OCI-LY7 (cell line): ENCODE measurements around the gene NCK2. TPM values are rescaled to one million over a fixed set of nuclear protein-coding genes. Genes with fewer than 3 reads are reported as not detected.

Experiments
- BruUV-seq: library from RNA; stranded (reverse); fragments of 400-500 nt; replicated peaks from 2 replicates; lab custom pipeline; 2021; lab: Mats Ljungman, UMichigan
- CTCF ChIA-PET: fragments of 300-600 bp; sonication (Branson Sonifier 250); formaldehyde crosslinking; loops from one replicate; lab custom pipeline; 2022; ENCODE audit warnings: antibody characterized with exemption; ENCODE audit not compliant: unreplicated experiment; lab: Charles Lee
- POLR2A ChIA-PET: fragments of 300-600 bp; sonication (Branson Sonifier 250); formaldehyde crosslinking; loops from one replicate; lab custom pipeline; 2022; ENCODE audit warnings: antibody characterized with exemption; lab: Charles Lee
- DNase-seq: peaks from one replicate; pipeline ENCODE4 v3.0.0-alpha.2; 2015; ENCODE audit warnings: low spot score
- H2AFZ ChIP-seq: fragments of 200-600 bp; sonication (generic), shearing (Covaris generic); 2 replicates; pipeline ENCODE4 v1.6.1; 2014; ENCODE audit warnings: mild to moderate bottlenecking, antibody characterized with exemption, low read length, moderate library complexity
- H3K27ac ChIP-seq: fragments of 200-600 bp; sonication (generic); 2 replicates; pipeline ENCODE4 v1.5.1; 2014; ENCODE audit warnings: mixed run types, low read depth, mild to moderate bottlenecking, moderate library complexity, low read length, inconsistent platforms; ENCODE audit not compliant: poor library complexity, severe bottlenecking
- H3K36me3 ChIP-seq: fragments of 200-600 bp; sonication (generic); 2 replicates; pipeline ENCODE4 v1.6.1; 2014; ENCODE audit warnings: mild to moderate bottlenecking, antibody characterized with exemption, low read length, moderate library complexity, mixed read lengths; ENCODE audit not compliant: insufficient read depth
- H3K4me1 ChIP-seq: fragments of 200-600 bp; sonication (generic); 2 replicates; pipeline ENCODE4 v1.5.1; 2014; ENCODE audit warnings: mild to moderate bottlenecking, low read length; ENCODE audit not compliant: insufficient read depth, poor library complexity, severe bottlenecking
- H3K4me2 ChIP-seq: fragments of 200-600 bp; sonication (generic); 2 replicates; pipeline ENCODE4 v1.6.1; 2014; ENCODE audit warnings: mild to moderate bottlenecking, low read length
- H3K4me3 ChIP-seq: fragments of 200-600 bp; sonication (generic); 2 replicates; pipeline ENCODE4 v1.5.1; 2014; ENCODE audit warnings: mild to moderate bottlenecking, low read depth, low read length; ENCODE audit not compliant: poor library complexity, severe bottlenecking
- H3K79me2 ChIP-seq: fragments of 200-600 bp; sonication (generic); 2 replicates; pipeline ENCODE4 v1.6.1; 2016; ENCODE audit warnings: low read depth, mild to moderate bottlenecking, low read length, moderate library complexity, mixed read lengths; ENCODE audit not compliant: insufficient read depth
- H3K9me2 ChIP-seq: fragments of 200-600 bp; sonication (generic); 2 replicates; pipeline ENCODE4 v1.6.1; 2016; ENCODE audit warnings: mild to moderate bottlenecking, low read length, mixed read lengths; ENCODE audit not compliant: insufficient read depth
- H3K9me3 ChIP-seq: fragments of 200-600 bp; sonication (generic); 2 replicates; pipeline ENCODE4 v1.6.1; 2014; ENCODE audit warnings: mild to moderate bottlenecking, mixed run types, low read length, mixed read lengths
- H4K20me1 ChIP-seq: fragments of 200-600 bp; sonication (generic); 2 replicates; pipeline ENCODE4 v1.6.1; 2014; ENCODE audit warnings: mild to moderate bottlenecking, antibody characterized with exemption, low read length, moderate library complexity, mixed read lengths; ENCODE audit not compliant: insufficient read depth
- CTCF ChIP-seq: fragments of 200-600 bp; sonication (generic); conservative IDR thresholded peaks from 2 replicates; pipeline ENCODE4 v1.5.1; 2014; ENCODE audit warnings: mild to moderate bottlenecking, antibody characterized with exemption, low read length, moderate library complexity, mixed read lengths
- EZH2phosphoT487 ChIP-seq: fragments of 200-600 bp; sonication (generic); IDR thresholded peaks from 2 replicates; pipeline ENCODE4 v1.6.1; 2018; ENCODE audit warnings: low read depth, borderline replicate concordance, mild to moderate bottlenecking, mixed run types, antibody characterized with exemption, low read length, moderate library complexity, mixed read lengths
- intact Hi-C: fragments of 100-400 bp; cut with micrococcal nuclease; formaldehyde crosslinking; loops from one replicate; pipeline ENCODE4 v1.10.0; 2022; ENCODE audit not compliant: unreplicated experiment
- total RNA-seq, 2 experiments: library from RNA; depleted of rRNA in 1 of 2; stranded (reverse); fragments of >200 nt in 1 of 2; shearing (Covaris generic) in 1 of 2; gene quantifications; 2 replicates each; pipeline ENCODE4 v1.2.3, GENCODE V29; 2014 to 2022

The NCK2 gene
- total RNA-seq, 2 experiments from 2014 or later, result 23.4 to 34.2 TPM

- ChIA-PET CTCF (no interaction called here), POLR2A (interaction anchor here (1.2 to 1.7 kb wide), 2 partner anchors 14 to 40 kb away, joined by 3 to 19 read pairs; no protein-coding TSS in a partner anchor)
- no peak overlapping the region for H3K4me3 ChIP-seq
- H3K4me2 ChIP-seq, result no peak overlapping the region
- TF ChIP-seq CTCF (no peak), EZH2phosphoT487 (no peak)
- intact Hi-C loops, result no loop called here
- peak overlapping the region; percentile 88; the same call in 1 of the 2 replicates for H2AFZ ChIP-seq
- BruUV-seq, result no TSS peak
- H3K27ac ChIP-seq, result no peak overlapping the region
- no peaks in the 10 kb centered on the region; the same call in 1 of the 2 replicates for H3K9me3 ChIP-seq
- H3K9me2 ChIP-seq, result no peaks in the 10 kb centered on the region
- peaks cover 4% of the 10 kb centered on the region; the same call in 1 of the 2 replicates for H3K36me3 ChIP-seq
- H3K4me1 ChIP-seq, result peaks cover 61% of the 10 kb centered on the region
- DNase-seq, result no peak
- no peaks in the 10 kb centered on the region for H3K79me2 ChIP-seq
- no peaks in the 10 kb centered on the region for H4K20me1 ChIP-seq
Observed at GRCh38 chr2:105739426-105739825, 5.3 kb upstream of the NCK2 start.

- no peak overlapping the region; the same call in 1 of the 2 replicates for H3K4me2 ChIP-seq
- no peak for DNase-seq
- BruUV-seq, result no TSS peak
- peaks cover 4% of the 10 kb centered on the region; the same call in 1 of the 2 replicates for H3K36me3 ChIP-seq
- TF ChIP-seq EZH2phosphoT487, result no peak
- TF ChIP-seq CTCF, result no peak
- H3K79me2 ChIP-seq, result no peaks in the 10 kb centered on the region
- no peaks in the 10 kb centered on the region; the same call in 1 of the 2 replicates for H3K9me3 ChIP-seq
- peaks cover 55% of the 10 kb centered on the region for H3K4me1 ChIP-seq
- no peak overlapping the region for H3K4me3 ChIP-seq
- H2AFZ ChIP-seq, result no peak overlapping the region
- H4K20me1 ChIP-seq, result no peaks in the 10 kb centered on the region
- POLR2A ChIA-PET, result no interaction called here
- no peak overlapping the region for H3K27ac ChIP-seq
- no peaks in the 10 kb centered on the region for H3K9me2 ChIP-seq
- CTCF ChIA-PET, result no interaction called here
- intact Hi-C loops, result no loop called here
Observed at GRCh38 chr2:105739944-105740530, 4.7 kb upstream of the NCK2 start.

GRCh38 chr2:105741174-105741573, 3.5 kb upstream of the NCK2 start:
- Histone ChIP-seq H3K9me2 (no peaks in the 10 kb centered on the region), H3K4me2 (no peak overlapping the region), H3K36me3 (no peaks in the 10 kb centered on the region), H3K79me2 (peaks cover 8% of the 10 kb centered on the region; the same call in 1 of the 2 replicates), H3K9me3 (no peaks in the 10 kb centered on the region; the same call in 1 of the 2 replicates), H3K4me1 (peaks cover 52% of the 10 kb centered on the region), H4K20me1 (peaks cover 8% of the 10 kb centered on the region; the same call in 1 of the 2 replicates), H2AFZ (no peak overlapping the region), H3K27ac (no peak overlapping the region), H3K4me3 (no peak overlapping the region)
- no peak for DNase-seq
- TF ChIP-seq EZH2phosphoT487, result no peak
- no peak for TF ChIP-seq CTCF
- ChIA-PET POLR2A (no interaction called here), CTCF (no interaction called here)
- no TSS peak for BruUV-seq
- intact Hi-C loops, result no loop called here
